ENCODE measurements around the gene SLITRK1. TPM values are rescaled to one million over a fixed set of nuclear protein-coding genes. Genes with fewer than 3 reads are reported as not detected.
A peak's percentile ranks its signal among the peaks of the same experiment; 100 is the strongest.

The SLITRK1 gene
- total and polyA plus RNA-seq, 2 donors from 2014 or later, result not detected

DNA sequence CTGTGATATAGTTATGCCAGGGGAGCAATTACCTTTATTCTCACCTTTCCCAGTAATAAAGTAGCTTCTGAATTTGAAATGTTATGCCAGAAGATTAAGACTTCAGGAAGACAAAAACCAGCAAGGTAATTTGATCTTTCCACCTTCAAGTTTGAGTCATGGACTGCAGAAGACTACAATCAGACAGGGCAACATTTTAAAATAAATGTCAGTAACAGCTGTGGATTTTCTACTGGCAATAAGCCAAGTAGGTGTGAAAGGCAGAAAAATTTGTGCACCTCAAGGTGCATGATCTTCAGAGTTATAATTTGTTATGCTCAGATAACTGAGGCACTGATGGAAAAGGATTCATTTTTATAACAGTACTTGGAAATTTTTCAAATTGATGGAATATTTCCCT, 54.9 kb downstream of the SLITRK1 start:
- no peaks in the 10 kb centered on the region for H3K9me3 ChIP-seq (ENCODE audit: control insufficient read depth in 2 of 3, insufficient read depth in 1 of 3, low read length in 3 of 3)
- no peak overlapping the region for H3K27ac ChIP-seq (ENCODE audit: low read depth in 2 of 2, low read length in 2 of 2)
- H3K9ac ChIP-seq (ENCODE audit: low read length in 3 of 3), result no peak overlapping the region
- FAIRE-seq (no peak), DNase-seq (peak in 1 of 5 donors; percentile 6)
- TF ChIP-seq, protein P1, sequence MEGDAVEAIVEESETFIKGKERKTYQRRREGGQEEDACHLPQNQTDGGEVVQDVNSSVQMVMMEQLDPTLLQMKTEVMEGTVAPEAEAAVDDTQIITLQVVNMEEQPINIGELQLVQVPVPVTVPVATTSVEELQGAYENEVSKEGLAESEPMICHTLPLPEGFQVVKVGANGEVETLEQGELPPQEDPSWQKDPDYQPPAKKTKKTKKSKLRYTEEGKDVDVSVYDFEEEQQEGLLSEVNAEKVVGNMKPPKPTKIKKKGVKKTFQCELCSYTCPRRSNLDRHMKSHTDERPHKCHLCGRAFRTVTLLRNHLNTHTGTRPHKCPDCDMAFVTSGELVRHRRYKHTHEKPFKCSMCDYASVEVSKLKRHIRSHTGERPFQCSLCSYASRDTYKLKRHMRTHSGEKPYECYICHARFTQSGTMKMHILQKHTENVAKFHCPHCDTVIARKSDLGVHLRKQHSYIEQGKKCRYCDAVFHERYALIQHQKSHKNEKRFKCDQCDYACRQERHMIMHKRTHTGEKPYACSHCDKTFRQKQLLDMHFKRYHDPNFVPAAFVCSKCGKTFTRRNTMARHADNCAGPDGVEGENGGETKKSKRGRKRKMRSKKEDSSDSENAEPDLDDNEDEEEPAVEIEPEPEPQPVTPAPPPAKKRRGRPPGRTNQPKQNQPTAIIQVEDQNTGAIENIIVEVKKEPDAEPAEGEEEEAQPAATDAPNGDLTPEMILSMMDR (IDR thresholded peaks at IDR 0.05; ENCODE audit: borderline replicate concordance, extremely low read depth, insufficient read depth), result no peak
- H3K36me3 ChIP-seq (ENCODE audit: control insufficient read depth in 2 of 3, insufficient read depth in 3 of 3, low read length in 3 of 3), result no peaks in the 10 kb centered on the region
- intact Hi-C loops (cut with DNase I), result no loop called here
- H3K4me1 ChIP-seq (ENCODE audit: control insufficient read depth in 2 of 3, insufficient read depth in 2 of 3, low read depth in 1 of 3, low read length in 3 of 3), result no peaks in the 10 kb centered on the region
- H3K27me3 ChIP-seq (ENCODE audit: control insufficient read depth, insufficient read depth, low read length), result no peaks in the 10 kb centered on the region
- no peak overlapping the region for H3K4me3 ChIP-seq (ENCODE audit: low read length in 3 of 3)
